Fibroblast of skin of left quadriceps (primary cell): ENCODE data around the gene KLC1.

Experiments
- DNase-seq, 2 experiments: peaks; one replicate each; pipeline ENCODE4 v3.0.0-alpha.2; 2013; ENCODE audit warnings: low read depth in 2 of 2

The KLC1 gene

GRCh38 chr14:103721334-103722120 lies 92.5 kb downstream of the KLC1 start:
- no peak for DNase-seq

DNA sequence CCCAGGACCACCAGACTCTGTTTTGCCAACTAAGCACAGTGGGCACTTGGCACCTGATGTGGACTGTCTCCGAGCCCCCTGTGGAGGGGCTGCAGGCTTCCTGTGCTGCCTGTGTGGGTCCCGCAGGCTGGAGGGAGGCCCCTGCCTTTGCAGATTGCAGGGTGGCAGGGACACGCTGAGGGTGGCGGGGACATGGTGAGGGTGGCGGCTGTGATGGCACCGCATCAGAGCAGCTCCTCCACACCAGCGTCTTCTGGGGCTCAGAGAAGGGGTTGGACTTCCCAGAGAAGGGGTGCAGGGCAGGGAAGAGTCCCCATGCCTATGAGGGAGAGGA lies 94.7 kb downstream of the KLC1 start:
- DNase-seq: no peak

DNA sequence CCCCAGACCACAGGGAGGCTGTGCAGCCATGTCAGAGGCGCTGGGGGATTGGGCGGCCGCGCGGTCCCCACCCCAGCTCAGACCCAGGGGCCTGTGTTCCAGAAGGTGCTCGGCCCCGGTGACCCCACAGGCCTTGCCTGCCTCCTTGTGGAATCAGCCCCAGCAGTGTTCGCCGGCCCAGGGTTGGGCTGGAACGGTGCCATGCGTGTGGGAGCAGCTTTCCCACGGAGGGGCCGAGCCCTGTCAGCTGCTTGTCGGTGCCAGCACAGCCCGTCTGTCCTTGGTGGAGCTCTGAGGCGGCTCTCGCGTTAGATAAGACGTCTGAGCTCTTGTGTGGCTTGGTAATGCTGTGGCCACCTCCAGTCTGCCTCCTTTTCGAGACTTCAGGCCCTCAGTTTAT lies 95.1 kb downstream of the KLC1 start:
- DNase-seq: no peak

GRCh38 chr14:103725001-103725682 lies 96.1 kb downstream of the KLC1 start:
- no peak for DNase-seq

- DNase-seq: no peak
Observed at GRCh38 chr14:103725739-103726395, 96.9 kb downstream of the KLC1 start.

- DNase-seq: no peak
Observed at GRCh38 chr14:103726474-103726873, 97.5 kb downstream of the KLC1 start.

DNA sequence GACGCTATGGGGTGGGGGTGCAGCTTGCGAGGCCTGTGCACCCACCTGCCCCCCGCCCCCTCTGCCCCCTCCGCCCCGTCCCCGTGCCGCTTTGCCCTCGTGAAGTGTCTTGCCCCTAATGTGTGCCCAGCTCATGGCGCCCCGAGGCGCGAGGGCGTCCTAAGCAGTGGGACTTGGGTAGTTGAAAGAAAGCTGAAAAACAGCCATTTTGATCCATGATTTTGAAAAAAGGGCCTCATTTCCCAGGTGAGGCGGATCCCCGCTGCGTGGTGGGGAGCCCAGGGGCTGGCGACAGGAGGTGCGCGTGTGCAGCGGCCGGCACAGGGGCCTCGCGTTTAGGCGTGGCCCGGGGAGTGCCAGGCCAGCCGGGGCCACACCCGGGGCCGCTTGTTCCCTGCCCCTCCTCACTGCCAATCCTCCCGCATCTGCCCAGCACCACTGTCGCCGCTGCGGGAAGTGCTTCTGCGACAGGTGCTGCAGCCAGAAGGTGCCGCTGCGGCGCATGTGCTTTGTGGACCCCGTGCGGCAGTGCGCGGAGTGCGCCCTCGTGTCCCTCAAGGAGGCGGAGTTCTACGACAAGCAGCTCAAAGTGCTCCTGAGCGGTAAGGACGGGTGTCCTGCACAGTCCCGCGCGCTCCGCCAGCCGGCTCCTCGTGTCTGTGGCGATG lies 98.4 kb downstream of the KLC1 start:
- no peak for DNase-seq

GRCh38 chr14:103728141-103728540 lies 99.1 kb downstream of the KLC1 start:
- DNase-seq: no peak

- no peak for DNase-seq
Observed at GRCh38 chr14:103728721-103729120, 99.7 kb downstream of the KLC1 start.

GRCh38 chr14:103729496-103730448 lies 100.8 kb downstream of the KLC1 start:
- DNase-seq: no peak

GRCh38 chr14:103730490-103731035 lies 101.6 kb downstream of the KLC1 start:
- DNase-seq: no peak

DNA sequence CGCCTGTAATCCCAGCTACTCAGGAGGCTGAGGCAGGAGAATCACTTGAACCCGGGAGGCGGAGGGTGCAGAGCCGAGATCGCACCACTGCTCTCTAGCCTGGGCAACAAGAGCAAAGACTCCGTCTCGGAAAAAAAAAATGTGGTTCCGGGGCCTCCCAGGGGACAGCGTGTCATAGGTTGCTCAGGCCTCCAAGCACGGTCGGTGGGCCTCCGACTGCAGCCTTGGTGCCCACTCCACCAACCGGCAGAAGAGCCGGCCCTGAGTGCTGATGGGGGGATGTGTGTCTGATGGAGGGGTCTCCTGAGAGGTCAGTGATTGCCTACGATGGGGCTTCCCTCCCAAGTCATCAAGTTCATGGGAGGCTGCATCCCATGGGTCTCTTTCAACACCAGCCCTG lies 102.5 kb downstream of the KLC1 start:
- no peak for DNase-seq

GRCh38 chr14:103731916-103732867 lies 103.2 kb downstream of the KLC1 start:
- no peak for DNase-seq

GRCh38 chr14:103732868-103733620 lies 104.0 kb downstream of the KLC1 start:
- DNase-seq: no peak

DNA sequence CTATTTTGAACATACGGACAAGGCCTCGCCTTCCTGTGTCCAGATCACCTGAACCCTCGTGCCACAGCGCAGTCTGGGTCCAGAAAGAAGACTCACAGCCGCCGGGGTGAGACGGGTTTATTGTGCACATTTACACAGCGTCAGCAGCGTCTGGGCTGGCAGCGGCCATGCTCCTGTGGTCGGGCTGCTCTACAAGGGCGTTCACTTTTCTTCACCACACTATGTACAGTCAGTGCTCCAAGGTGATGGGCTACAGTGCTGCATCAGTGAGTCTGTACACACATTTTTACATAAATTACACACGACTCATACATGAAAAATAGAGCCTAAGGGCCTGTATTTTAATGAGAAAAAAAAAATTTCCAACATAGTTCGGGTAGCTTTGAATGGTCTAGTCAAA lies 104.6 kb downstream of the KLC1 start:
- no peak for DNase-seq

- DNase-seq: no peak
Observed at GRCh38 chr14:103734081-103734888, 105.3 kb downstream of the KLC1 start.

- no peak for DNase-seq
Observed at GRCh38 chr14:103735022-103735421, 106.0 kb downstream of the KLC1 start.

- DNase-seq: no peak
Observed at GRCh38 chr14:103735439-103735814, 106.4 kb downstream of the KLC1 start.
